GM21786 (cell line): Measurements from ENCODE around the gene TBL1Y.
"Not testable (repeated sequence)": the region's sequence is repeated elsewhere in the genome, so short reads cannot be mapped to it uniquely, and the experiment has no call there.

Experiments
- ATAC-seq: cut with Tn5 transposase; IDR thresholded peaks from one replicate; pipeline ENCODE4 v1.9.1; 2021; ENCODE audit not compliant: unreplicated experiment

TBL1Y gene

GRCh38 chrY:7078725-7079124 lies 168.2 kb downstream of the TBL1Y start:
- no peak for ATAC-seq

GRCh38 chrY:7080548-7080947 lies 170.1 kb downstream of the TBL1Y start:
- not testable (repeated sequence) for ATAC-seq

- ATAC-seq, result no peak
These were observed 175.1 kb downstream of the TBL1Y start for GRCh38 chrY:7085606-7086005.

- ATAC-seq, result no peak
These were observed 182.3 kb downstream of the TBL1Y start for GRCh38 chrY:7092836-7093235.

- no peak for ATAC-seq
These were observed 183.9 kb downstream of the TBL1Y start for GRCh38 chrY:7094365-7094764.

GRCh38 chrY:7097021-7097420 lies 186.5 kb downstream of the TBL1Y start:
- ATAC-seq, result no peak

- no peak for ATAC-seq
These were observed 189.2 kb downstream of the TBL1Y start for GRCh38 chrY:7099742-7100141.

GRCh38 chrY:7102680-7103079 lies 192.2 kb downstream of the TBL1Y start:
- ATAC-seq, result no peak

GRCh38 chrY:7107179-7107578 lies 196.7 kb downstream of the TBL1Y start:
- ATAC-seq, result no peak

- ATAC-seq, result no peak
These were observed 199.6 kb downstream of the TBL1Y start for GRCh38 chrY:7110086-7110485.

- ATAC-seq, result no peak
These were observed 205.4 kb downstream of the TBL1Y start for GRCh38 chrY:7115871-7116270.

- no peak for ATAC-seq
These were observed 211.7 kb downstream of the TBL1Y start for GRCh38 chrY:7122202-7122601.

- no peak for ATAC-seq
These were observed 214.9 kb downstream of the TBL1Y start for GRCh38 chrY:7125136-7126056.

- ATAC-seq, result no peak
These were observed 217.7 kb downstream of the TBL1Y start for GRCh38 chrY:7128211-7128610.
